Left kidney (tissue), 2 donors: ENCODE results near the gene PARN. TPM values are rescaled to one million over a fixed set of nuclear protein-coding genes. Genes with fewer than 3 reads are reported as not detected.

Experiments used
- DNase-seq: peaks from one replicate; pipeline ENCODE4 v3.0.0-alpha.2; 2013
- polyA plus RNA-seq: library from polyadenylated mRNA; unstranded; fragments of 120-200 nt; gene quantifications from one replicate; pipeline ENCODE4 v1.2.1, GENCODE V29; 2013; ENCODE audit not compliant: insufficient read length

PARN gene
- polyA plus RNA-seq, 1 donor = 43.5 TPM

DNA sequence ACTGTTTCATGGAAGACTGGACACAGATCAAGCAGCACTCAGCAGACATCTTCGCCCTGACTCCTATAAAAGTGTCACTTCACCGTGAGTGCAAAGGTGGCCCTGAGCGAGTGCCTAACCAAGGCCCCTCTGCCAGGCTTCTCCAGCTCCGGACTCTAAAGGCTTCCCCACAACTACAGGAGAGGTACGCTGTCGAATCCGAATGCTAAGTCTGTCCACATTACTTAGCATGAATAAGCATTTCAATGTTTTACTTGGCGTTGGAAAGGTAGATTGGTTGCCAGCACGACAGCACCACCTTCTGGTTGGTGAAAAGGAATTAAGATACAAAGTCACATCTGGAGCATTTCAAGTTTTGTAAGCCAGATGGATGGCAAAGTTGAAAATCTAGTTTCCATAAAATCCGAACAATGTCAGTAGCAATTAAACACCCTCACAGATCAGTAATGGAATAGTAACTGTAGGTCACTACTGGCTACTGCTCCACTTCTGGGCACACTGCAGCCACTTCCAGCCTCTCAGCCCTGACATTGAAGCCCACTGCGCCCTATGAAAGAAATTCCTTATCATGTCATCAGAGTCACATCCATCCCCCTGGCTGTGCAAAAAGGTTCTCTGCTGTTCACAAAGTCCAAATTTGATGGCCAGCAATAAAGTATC lies 100.9 kb downstream of the PARN start:
- peak; percentile 90 for DNase-seq

DNA sequence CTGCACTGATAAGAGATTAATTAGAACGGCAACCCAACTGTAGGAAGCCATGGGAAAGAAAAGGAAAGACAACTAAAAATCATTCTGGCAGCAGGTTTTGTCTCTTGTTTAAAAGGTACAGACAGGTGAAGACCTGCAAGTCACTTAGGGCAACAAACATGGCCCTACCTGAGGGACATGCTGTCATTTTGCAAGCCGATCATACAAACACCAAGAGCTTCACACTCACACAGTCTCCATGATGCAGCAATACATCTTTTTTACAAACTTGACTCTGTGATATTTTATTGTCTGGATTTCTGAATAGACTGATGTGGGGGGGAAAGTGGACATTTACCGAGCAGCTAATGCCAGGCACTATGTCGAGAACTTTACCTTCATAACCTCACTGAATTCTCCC lies 101.8 kb downstream of the PARN start:
- no peak for DNase-seq

DNA sequence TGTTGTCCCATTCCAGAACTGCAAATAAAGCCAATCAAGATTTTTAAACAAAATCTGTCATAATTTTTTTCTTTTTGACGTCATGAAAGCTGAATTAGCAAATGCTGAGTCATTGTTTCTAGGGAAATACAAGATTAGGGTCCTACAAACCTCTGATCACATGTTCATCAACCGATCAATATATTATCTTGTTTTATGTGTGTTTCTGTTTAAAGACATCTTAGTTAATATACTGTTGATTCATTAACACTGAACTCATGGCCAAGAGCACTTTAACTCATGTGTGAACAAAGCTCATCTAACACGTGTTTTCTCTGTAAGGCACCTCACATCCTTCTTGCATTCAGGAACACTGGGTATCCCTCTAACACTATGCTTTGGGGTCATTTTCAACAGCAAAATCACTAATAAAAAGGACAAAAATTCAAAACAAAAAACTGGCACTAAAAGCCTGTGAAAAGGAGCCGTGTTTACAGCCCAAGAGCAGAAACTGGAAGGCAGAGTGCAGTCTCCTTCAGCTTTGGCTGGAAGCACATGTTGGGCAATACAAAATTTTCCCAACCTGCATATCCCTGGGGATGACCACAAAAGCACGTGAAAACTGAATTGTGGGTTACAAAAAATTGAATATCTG lies 102.5 kb downstream of the PARN start:
- no peak for DNase-seq

DNA sequence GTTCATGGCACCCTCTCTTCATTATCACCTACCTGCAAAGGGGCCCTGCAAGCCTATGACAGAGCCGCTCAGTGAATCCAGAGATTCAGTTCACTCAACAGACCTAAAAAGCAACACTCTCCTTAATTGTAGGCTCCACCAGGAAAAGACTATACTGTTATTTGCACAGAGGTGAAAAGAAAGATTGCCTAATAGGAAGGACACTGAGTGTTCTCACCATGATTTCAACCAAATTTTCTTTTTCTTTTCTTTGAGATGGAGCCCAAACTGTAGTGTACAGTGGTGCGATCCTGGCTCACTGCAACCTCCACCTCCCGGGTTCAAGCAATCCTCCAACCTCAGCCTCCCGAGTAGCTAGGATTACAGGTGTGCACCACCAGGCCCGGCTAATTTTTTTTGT lies 104.5 kb downstream of the PARN start:
- no peak for DNase-seq

DNA sequence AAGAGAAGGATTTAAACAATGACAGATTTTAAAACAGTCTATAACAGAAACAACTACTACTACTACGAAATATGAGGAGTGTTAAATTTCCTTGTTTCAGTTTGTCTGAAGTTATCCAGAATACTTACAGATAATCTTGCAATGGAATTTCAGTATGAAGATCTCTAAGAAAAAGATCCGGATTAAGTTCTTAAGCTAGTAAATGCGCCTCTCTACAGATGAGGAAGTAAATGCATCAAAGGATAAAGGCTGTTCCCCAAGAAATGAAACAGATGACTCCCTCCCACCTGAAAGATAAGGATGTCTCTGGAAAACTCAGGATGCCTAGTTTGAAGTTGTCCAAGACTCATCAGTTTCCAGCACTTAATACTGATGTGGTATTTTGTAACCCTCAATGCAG lies 105.1 kb downstream of the PARN start:
- DNase-seq = no peak

DNA sequence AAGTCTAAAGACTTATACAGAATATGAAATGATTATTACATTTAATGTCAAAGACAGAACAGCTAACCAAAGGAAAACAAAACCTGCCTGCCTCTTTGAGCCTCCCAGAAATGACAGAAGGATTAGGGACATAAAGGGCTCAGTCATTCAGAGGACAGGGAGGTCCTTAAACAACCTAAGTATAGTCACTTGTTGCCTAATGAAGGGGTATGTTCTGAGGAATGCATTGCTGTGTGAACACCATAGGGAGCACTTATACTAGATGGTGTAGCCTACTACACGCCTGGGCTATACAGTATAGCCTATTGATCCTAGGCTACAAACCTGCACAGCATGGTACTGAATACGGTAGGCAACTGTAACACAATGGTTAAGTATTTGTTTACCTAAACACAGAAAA lies 106.4 kb downstream of the PARN start:
- DNase-seq = no peak

DNA sequence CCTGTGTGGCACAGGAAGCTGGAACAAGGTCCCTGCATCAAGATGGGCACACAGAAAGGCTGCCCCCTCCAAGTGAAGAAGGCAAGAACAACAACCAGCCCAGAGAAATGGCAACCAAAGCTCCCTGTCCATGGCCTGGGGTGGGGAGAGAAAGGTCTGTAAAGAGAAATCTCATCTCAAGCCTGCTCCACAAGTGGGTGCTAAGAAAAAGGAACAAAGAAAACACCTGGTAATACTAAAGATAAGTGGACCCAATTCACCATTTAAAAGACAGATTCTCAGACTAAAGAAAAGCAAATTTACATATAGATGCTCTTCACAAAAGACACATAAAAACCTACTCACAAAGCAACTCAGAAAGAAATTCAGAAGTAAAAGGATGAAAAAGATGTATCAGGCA lies 107.4 kb downstream of the PARN start:
- no peak for DNase-seq

DNA sequence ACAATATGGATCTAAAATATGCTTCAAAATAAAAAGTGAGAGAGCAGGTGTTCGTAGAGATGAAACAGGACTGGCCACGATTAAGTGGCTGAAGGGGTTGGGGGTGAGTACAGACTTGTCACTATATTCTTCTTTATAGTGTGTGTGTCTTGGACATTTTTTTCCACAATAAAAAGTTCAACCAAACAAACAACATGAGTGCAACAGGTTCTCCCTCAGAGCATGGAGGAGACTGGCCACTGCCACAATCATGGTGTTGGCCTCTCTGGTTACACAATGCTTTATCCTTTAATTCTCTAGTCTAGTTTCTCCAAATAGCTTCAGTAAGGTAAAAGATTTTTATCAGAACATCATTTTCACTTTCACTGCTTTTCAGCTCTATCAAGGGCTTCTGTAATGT lies 109.3 kb downstream of the PARN start:
- DNase-seq = no peak

DNA sequence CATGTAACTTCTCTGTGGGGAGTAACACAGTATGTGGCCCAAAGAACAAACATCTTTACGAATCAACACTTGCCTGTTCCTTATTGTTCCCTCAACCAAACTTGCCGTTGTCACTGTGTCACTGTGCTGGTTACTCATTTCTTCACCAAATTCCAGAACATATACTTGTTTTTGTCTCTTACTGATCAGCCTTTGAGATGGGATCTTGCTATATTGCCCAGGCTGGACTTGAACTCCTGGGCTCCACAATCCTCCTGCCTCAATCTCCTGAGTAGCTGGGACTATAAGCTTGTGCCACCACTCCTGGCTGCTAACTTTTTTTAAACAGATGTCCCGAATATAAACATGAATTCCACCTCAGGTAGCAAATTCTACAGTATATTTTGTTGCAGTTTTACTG lies 115.1 kb downstream of the PARN start:
- no peak for DNase-seq

DNA sequence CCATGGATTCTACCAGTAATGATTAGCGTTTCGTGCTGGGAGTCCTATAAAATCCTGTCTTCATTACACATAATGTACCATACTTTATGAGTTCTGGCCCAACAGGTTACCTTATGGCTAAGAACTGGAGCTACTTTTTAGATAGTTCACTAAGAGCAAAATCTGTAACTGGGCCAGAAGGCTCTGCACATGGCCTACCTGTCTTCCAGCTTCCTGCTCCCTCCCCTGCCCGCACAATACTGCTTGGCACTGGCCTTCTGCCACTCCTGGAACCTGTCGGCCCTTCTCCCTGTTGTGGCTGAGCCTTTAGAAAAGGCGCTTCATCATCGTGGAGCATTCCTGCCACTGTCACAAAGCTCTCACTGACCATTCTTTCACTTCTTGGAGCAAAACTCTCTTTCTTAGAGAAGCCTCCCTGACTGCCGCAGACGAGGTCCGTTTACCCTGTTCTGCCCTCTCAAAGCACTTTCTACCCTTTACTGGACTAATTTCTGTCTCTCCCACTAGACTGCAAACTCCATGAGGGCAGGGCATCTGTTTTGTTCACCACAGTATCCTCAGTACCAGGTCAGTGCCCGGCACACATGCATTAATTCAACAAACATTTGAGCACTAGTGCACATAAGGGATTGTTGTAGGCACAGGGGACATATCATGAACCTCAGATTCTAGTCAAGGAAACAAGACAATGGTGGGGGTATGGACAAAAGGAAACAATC lies 116.5 kb downstream of the PARN start:
- no peak for DNase-seq

DNA sequence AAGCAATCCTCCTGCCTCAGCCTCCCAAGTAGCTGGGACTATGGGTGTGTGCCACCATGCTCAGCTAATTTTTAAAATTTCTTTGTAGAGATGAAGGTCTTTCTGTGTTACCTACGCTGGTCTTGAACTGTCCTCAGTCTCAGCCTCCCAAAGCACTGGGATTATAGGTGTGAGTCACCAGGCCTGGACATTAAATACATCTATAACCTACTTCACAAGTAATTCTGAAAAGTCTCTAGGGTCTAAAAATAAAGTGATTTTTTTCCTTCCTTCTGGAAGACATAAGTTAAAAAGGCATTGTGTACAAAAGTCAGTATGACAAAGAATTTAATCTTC lies 118.3 kb downstream of the PARN start:
- DNase-seq = no peak

DNA sequence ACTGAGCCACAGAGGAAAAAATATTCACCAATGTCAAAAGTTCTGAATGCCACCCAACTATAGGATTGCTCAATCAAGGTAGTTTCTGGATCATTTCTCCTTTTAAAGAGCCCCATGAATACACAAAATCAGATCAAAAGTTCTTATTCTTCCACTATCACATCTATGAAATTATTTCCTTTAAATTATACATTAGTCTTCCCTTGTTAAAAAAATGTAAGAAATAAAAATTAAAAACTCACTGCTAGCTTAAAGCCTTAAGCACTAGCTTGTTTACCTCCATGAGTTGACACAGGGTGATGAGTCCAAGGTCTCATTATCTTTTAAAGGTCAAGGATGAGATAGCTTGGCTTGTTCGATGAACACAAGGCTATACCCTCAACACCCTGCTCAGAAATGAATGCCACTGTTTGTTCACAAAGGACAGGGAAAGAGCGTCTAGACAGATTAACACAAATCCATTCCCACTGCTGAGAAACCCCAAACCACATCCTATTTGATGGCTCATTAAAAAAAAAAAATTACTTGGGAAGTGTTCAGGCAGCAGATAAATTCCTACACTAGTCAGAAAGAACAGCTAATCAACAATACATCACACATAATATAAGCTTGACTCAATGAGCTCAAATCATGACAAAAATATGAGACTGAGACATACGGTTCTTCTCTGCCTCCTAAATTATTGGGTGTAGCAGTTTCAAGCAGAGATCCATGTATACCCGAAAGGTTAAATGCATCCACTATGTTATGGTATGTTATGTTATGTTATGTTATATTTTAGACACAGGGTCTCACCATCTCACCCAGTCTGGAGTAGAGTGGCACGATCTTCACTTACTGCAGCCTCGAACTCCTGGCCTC lies 118.9 kb downstream of the PARN start:
- no peak for DNase-seq

DNA sequence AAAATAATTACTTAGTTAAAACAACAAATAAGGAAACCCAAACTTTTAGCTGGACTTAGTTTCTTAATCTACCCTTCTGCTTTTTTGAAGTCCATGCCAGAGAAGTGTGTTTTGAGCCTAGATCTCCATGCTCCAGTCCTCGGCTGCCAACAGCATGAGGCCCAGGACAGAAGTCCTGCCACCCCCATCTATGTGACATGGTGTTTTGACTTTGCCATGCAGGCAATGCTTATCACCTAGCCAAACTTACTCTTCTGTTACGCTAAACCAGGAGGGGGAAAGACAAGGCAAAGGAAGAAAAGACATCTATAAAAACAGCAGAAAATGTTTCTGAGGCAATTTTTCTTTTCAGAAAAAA lies 119.5 kb downstream of the PARN start:
- no peak for DNase-seq

DNA sequence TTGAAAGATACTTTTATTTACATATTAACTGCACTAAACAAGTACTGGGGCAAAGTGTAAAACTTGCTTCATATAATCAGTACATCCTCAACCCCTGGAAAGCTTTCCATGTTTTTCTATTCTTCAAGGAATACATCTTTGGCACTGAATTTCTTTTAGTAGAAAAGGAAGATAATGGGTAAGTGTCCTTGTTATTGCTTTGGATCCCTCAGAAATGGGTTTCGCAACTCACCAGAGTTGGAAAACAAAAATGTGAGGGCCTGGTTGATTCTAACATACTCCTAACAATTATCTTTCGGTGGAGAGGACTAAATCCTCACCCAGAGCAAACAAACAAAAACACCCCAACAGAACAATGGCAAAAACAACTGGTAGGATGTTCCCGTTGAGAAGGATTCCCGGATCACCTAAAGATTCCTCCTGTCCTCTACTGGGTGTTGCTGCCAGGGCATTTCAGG lies 120.4 kb downstream of the PARN start:
- DNase-seq = no peak

DNA sequence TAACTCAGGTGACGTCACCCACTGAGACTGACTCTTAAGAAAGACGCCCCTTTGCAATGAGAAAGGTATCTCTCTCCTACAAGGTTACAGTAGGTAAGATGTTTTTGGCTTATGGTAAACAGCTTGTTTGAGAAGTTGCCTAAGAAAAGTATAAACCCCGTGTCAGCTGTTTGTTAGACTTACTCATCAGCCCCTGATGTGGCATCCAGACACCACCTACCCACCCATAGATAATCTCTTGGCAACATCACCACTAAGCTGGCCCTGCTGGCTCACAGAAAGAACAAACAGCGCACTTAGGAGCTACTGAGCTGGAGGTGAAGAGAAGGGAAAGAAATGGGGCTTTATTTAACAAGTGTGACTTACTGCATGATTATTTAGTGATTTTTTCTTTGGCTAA lies 121.0 kb downstream of the PARN start:
- DNase-seq = no peak

DNA sequence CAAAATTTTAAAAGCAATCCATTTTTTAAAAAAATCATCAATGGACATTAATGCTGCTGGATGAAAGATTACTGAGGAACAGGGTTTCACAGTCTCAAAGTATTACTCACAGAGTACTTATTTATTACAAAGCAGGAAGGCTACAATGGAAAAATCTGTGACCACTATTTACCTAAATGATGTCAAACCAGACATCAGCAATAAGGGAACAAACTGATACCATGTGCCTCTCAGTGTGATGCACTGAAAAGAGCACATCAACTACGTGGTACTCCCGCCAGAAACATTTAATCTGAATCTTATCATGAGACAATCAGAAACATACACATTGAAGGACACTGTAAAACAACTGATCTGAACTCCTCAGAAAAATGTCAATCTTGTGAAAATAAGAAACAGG lies 124.2 kb downstream of the PARN start:
- no peak for DNase-seq

DNA sequence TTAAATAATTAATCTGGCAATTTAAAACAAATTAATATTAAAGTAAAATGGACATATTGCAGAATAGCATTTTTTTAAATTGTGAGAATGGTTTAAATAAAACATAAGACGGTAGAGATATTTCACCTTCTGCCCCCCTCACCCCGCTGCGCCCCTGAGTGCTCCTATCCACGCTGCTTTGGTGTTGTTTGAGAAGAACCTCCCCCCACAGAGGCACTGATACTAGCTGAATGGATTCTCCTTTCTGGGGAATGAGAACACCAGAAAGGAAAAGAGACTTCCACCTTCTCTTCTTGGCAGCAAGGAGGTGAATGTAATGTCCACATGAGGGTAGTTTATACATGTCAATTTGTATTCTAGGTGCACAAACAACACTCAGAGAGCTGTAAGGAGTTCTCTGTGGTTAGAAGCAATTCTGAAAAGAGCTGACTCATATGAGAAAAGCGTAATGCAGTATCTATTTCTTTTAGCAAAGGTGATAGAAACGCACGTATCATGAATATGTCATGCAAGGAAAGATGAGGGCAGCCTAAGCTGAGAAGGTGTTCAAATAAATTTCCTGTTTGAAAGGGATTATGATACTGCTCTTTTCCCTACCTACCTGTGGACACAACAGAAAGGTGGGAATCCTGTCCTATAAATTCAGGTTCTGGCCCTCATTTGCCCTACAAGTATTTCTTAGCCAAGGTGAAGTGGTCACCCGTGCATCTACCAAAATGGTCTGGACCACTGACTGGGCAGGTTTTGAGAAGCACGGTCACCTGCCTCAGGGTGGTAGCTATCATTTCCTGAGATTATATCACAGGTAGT lies 126.9 kb downstream of the PARN start:
- DNase-seq = no peak

DNA sequence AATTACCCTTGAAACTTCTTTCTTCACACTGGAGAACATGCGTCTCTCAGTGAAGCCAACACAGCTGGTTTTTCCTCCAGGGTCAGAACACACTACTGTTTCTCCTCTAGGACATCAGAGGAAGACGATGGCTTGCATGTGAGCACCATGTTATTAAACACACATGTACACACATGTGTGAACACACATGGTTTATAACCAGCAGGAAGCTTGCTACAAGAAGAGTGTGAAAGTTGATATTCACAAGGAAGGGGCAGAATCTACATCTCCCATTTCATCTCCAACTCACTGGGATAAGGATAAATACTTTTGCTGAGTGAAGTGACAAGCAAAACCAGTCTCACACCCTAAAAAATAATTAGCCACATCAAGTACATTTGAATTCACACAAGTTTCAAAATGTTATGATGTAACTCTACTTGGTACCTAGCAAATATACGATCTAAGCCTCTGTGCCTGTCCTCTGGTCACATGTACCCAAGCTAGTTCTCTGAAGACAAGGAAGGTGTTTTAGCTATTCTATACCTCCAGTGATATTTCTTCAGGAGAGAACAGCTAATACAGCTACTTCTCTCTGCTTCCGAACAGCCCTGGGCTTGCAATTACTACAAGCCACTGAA lies 127.7 kb downstream of the PARN start:
- DNase-seq = no peak

DNA sequence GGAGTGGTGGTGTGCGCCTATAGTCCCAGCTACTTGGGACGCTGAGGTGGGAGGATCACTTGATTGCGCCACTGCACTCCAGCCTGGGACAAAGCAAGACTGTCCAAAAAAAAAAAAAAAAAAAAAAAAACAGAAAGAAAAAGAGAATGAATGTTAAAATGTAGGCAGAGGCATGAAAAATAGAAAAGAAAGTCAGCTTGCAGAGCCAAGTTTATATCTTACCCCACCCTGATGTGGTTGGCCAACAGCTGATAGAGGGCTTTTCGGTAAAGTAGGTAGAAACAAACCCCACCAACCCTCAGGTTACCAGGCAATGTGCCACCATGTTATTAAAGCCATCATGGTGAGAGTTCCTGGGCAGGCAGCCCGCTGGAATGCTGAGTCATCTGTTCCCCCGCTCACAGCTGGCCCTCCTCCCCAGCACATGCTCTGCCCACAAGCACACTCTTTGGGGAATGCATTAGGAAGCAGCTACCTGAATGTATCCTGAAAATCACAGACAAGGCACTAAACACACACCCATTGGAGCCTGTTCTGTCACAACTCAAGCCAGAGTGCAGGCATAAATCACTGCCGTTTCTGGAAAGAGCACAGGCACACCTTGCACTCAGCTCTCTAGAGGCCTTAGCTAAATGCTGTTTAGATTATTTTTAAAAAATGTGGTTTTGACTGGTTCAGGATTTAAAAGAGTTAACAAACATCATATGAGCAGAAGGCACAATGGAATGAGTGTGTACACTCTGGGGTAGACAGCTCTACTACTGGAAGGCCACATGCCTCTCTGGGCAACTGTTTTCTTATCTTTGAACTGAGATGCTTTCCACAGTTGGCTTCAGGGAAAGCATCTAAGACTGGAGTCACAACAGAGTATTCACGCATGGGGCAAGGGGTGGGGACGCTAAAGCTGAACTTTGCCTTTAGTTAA lies 128.5 kb downstream of the PARN start:
- peak; percentile 35 for DNase-seq

DNA sequence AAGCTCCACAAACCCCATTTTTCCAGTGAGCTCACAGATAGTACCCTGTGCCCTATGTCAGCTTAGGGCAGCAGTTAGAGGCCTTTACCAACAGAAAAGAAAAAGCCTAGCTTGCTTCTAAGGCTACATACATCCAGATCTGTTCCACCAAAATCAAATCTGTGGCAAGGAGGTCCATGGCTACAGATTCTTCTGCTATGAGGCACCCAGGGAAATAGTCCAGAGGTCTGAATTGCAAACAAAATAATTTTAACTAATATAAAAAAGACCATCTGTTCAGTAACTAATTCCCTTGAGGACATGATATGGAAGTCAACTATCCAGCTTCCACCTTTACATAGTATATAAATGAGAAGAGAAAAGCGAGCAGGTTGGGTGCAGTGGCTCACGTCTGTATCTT lies 129.3 kb downstream of the PARN start:
- DNase-seq = no peak
